Renal cortex interstitium (tissue), 15 donors: ENCODE measurements around the gene FTSJ3. TPM values are rescaled to one million over a fixed set of nuclear protein-coding genes. Genes with fewer than 3 reads are reported as not detected.
A peak's percentile ranks its signal among the peaks of the same experiment; 100 is the strongest.
"Not testable (repeated sequence)": the region's sequence is repeated elsewhere in the genome, so short reads cannot be mapped to it uniquely, and the experiment has no call there.

Experiments used
- DNase-seq, 11 donors: peaks; one replicate each; pipeline ENCODE4 v3.0.0-alpha.2; 2013; ENCODE audit warnings: low read depth in 9 of 11, low spot score in 4 of 11; ENCODE audit errors: extremely low read depth in 1 of 11
- long read RNA-seq, 16 experiments: transcript quantifications; one replicate each; lab custom pipeline, GENCODE V29; 2026
- polyA plus RNA-seq, 3 donors: library from polyadenylated mRNA; unstranded; fragments of 120-200 nt; gene quantifications; one replicate each; pipeline ENCODE4 v1.2.1, GENCODE V29; 2013; ENCODE audit not compliant: insufficient read length in 3 of 3

FTSJ3 gene
- 10 to 100 TPM; 62.6 to 81.3 (median 68.4) TPM for polyA plus RNA-seq
- long read RNA-seq, donor 1, partial matches to known transcripts = 94 of 145 reads
- long read RNA-seq, donor 1, other reads (novel, unspliced or antisense) = 50 of 145 reads
- long read RNA-seq, donor 2, partial matches to known transcripts = 98 of 138 reads
- long read RNA-seq, donor 2, other reads (novel, unspliced or antisense) = 40 of 138 reads
- long read RNA-seq, donor 3, partial matches to known transcripts = 165 of 239 reads
- long read RNA-seq, donor 3, other reads (novel, unspliced or antisense) = 73 of 239 reads
- long read RNA-seq, donor 4, partial matches to known transcripts = 171 of 242 reads
- long read RNA-seq, donor 4, other reads (novel, unspliced or antisense) = 67 of 242 reads
- long read RNA-seq, donor 5 = 0 reads
- long read RNA-seq, donor 6, partial matches to known transcripts = 164 of 197 reads
- long read RNA-seq, donor 6, other reads (novel, unspliced or antisense) = 29 of 197 reads
- long read RNA-seq, donor 7, transcript FTSJ3-201 (21 exons, 3,559 nt) = major isoform, 6 of 51 reads
- long read RNA-seq, donor 7, partial matches to known transcripts = 45 of 51 reads
- long read RNA-seq, donor 7, other reads (novel, unspliced or antisense) = 0 of 51 reads
- long read RNA-seq, donor 8 = 0 reads
- long read RNA-seq, donor 9, transcript FTSJ3-201 (21 exons, 3,559 nt) = major isoform, 5 of 182 reads
- long read RNA-seq, donor 9, partial matches to known transcripts = 116 of 182 reads
- long read RNA-seq, donor 9, other reads (novel, unspliced or antisense) = 61 of 182 reads
- long read RNA-seq, donor 10, partial matches to known transcripts = 191 of 198 reads
- long read RNA-seq, donor 10, other reads (novel, unspliced or antisense) = 5 of 198 reads
- long read RNA-seq, donor 11, partial matches to known transcripts = 39 of 44 reads
- long read RNA-seq, donor 11, other reads (novel, unspliced or antisense) = 0 of 44 reads
- long read RNA-seq, donor 12, partial matches to known transcripts = 147 of 195 reads
- long read RNA-seq, donor 12, other reads (novel, unspliced or antisense) = 47 of 195 reads
- long read RNA-seq, donor 13 = 0 reads
- long read RNA-seq, donor 14, partial matches to known transcripts = 22 of 24 reads
- long read RNA-seq, donor 14, other reads (novel, unspliced or antisense) = 0 of 24 reads
- long read RNA-seq, donor 15, partial matches to known transcripts = 18 of 23 reads
- long read RNA-seq, donor 15, other reads (novel, unspliced or antisense) = 0 of 23 reads
- long read RNA-seq, donor 16, transcript FTSJ3-201 (21 exons, 3,559 nt) = major isoform, 16 of 91 reads
- long read RNA-seq, donor 16, partial matches to known transcripts = 74 of 91 reads
- long read RNA-seq, donor 16, other reads (novel, unspliced or antisense) = 0 of 91 reads

GRCh38 chr17:63827002-63827800 is at the start of gene FTSJ3, which contains the start of gene PSMC5:
FTSJ3 (minus strand) TSS chr17:63827663; CDS start chr17:63826902, 761 bp downstream.
PSMC5 (plus strand) TSS chr17:63827431; CDS start chr17:63827491, 60 bp downstream.
- DNase-seq = peak; percentile 89 to 99 (median 95)

- not testable (repeated sequence) for DNase-seq
Observed at GRCh38 chr17:63874693-63875092, 47.2 kb upstream of the FTSJ3 start.

- DNase-seq = not testable (repeated sequence)
Observed at GRCh38 chr17:63874061-63874626, 46.7 kb upstream of the FTSJ3 start.

GRCh38 chr17:63873577-63873976 is 46.1 kb upstream of the FTSJ3 start, which contains the start of gene CSH2:
CSH2 (minus strand) TSS chr17:63873677; CDS start chr17:63873614, 63 bp downstream.
- DNase-seq = not testable (repeated sequence)

DNA sequence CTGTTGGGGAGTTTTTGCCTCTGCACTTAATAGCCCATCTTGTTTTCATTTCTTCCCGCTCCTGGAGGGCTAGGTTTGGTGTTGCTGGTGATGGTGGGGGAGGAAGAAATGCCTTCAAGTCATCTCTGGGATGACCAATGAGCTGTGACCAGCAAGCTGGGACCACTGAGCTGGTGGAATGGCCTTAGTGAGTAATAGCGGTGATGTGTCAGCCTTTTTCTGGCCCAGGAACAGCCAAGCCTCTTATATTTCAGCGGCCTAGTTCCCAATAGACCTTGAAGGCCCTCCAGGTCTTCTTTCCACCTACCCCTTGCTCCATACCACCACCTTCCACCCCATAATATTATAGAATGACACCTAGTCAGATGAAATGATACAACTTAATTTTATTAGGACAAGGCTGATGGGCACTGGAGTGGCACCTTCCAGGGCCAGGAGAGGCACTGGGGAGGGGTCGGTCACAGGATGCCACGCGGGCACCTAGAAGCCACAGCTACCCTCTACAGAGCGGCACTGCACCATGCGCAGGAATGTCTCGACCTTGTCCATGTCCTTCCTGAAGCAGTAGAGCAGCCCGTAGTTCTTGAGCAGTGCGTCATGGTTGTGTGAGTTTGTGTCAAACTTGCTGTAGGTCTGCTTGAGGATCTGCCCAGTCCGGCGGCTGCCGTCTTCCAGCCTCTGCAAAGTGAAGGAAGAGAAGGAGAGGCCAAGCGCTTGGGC is 44.3 kb upstream of the FTSJ3 start:
- DNase-seq = not testable (repeated sequence)

DNA sequence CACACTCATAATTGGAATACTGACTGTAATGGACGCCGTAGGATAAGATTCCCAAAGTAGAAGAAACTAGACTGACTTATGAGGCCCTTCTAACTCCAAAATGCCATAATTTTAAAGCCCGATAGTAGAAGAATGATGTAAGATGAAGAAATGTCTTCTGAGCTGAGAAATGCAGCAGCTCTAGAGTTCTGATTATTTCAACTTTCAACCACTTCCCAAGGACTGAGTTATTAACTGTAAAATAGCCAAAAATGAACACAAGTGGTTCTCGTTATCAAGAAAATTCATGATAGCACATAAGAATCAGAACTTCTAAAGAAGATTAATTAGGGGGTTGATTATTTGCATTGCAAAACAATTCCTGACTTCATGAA is 42.8 kb upstream of the FTSJ3 start:
- DNase-seq = not testable (repeated sequence)

DNA sequence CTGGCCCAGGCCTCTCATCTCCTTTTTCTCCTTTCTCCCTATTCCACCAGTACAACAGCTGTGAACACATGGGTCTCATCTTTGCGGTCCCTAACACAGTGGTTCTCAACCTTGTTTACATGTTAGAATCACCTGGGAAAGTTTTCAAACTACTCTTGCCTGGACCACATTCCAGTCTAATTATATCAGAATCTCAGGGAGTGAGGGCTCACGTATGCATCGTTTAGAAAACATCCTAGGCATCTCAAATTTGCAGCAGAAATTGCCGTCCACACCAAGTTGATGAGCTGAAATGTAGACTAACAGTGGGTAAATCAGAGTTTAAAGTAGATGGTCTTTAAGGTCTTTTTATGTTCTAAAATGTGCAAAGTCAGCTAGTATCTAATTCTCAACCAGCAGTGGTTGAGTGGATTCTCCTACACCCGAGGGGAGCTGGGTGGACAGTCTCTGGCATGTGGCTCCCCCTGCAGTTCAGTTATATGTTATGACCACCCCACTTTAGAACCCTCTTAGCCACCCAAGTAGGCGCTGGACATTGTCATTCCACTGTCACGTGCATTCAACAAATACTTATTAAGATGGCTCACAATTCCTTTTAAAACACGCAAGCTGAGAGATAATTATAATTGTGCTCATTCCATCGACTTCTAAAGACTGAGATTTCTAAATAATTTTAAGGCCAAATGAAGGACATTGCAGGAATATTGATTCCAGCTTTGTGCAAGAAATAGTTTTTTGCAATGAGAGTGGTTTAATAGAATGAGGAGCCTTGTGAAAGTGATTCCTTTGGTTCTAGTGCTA is 42.2 kb upstream of the FTSJ3 start:
- DNase-seq = not testable (repeated sequence)

DNA sequence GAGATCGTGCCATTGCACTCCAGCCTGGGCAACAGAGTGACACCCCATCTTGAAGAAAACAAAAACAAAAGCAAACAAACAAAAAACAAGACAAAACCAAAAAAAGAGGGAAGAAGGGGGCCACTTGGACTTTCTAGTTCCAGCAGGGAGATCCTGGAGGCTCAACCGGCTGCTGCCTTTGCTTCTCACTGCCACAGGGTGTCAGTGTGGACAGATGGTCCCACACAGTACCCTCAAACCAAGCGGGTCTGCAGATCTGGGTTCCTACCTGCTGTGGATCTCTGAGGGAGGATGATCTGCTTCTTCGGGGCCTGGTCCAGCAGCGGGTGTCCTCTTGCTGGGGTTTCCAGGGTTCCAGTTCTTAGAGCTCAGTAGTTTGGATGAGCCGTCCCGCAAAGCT is 39.2 kb upstream of the FTSJ3 start:
- DNase-seq = not testable (repeated sequence)

- no peak for DNase-seq
Observed at GRCh38 chr17:63859257-63859656, 31.8 kb upstream of the FTSJ3 start.

DNA sequence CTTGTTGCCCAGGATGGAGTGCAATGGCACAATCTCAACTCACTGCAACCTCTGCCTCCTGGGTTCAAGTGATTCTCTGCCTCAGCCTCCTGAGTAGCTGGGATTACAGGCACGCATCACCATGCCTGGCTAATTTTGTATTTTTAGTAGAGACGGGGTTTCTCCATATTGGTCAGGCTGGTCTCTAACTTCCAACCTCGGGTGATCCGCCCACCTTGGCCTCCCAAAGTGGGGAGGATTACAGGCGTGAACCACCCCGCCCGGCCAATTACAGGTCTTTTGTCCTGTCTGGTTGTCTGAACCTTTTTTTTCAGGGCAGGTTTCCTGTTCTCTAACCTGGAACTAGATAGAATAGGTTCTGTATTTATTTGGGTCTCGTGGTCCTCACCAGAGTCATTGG is 29.0 kb upstream of the FTSJ3 start:
- not testable (repeated sequence) for DNase-seq

GRCh38 chr17:63855185-63855584 is 27.7 kb upstream of the FTSJ3 start:
- DNase-seq = no peak

GRCh38 chr17:63854709-63855108 is 27.2 kb upstream of the FTSJ3 start:
- DNase-seq = no peak

DNA sequence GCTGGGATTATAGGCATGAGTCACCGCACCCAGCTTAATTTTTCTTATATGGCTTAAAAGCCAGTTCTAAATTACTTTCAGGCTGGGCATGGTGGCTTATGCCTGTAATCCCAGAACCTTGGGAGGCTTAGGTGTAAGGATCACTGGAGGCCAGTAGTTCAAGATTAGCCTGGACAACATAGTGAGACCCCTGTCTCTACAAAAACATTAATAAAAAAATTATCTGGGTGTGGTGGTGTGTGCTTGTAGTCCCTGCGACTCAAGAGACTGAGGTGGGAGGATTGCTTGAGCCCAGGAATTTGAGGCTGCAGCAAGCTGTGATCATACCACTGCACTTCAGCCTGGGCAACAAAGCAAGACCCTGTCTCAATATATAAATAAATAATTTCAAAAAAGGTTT is 25.8 kb upstream of the FTSJ3 start:
- no peak for DNase-seq

DNA sequence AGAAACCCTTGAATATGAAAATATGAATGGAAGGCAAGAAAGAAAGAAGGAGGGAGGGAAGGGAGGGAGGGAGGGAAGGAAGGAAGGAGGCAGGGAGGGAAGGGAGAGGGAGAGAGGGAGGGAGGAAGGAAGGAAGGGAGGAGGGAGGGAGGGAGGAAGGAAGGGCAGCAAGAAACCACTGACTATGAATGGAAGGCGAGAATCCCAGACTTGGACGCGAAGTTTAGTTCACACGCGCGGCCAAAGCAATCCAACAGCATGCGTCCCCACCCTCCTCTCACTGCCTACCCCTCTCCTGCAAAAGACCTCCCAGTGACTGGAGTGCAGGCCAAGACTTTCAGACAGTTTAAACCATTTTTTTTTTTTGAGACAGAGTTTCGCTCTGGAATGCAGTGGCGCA is 22.9 kb upstream of the FTSJ3 start:
- DNase-seq = no peak

- peak in 9 of 11 donors; percentile 76 to 86 (median 81) for DNase-seq
Observed at GRCh38 chr17:63848834-63849689, 21.6 kb upstream of the FTSJ3 start.
